Cardiac muscle cell (in vitro differentiated cells and primary cell): ENCODE measurements around the gene GRID1. TPM values are rescaled to one million over a fixed set of nuclear protein-coding genes. Genes with fewer than 3 reads are reported as not detected.
"Not testable (repeated sequence)": the region's sequence is repeated elsewhere in the genome, so short reads cannot be mapped to it uniquely, and the experiment has no call there.

ENCODE experiments used
- DNase-seq, 2 donors: peaks; one replicate each; pipeline versions ENCODE4 v3.0.0 to v3.0.0-alpha.2; 2010 to 2017; ENCODE audit warnings: low read depth in 1 of 2, low spot score in 1 of 2
- H3K27ac ChIP-seq: fragments of 200-600 bp; sonication (generic); 2 replicates; pipeline ENCODE4 v1.5.1; 2016
- H3K27me3 ChIP-seq: fragments of 200-600 bp; sonication (generic); 2 replicates; pipeline ENCODE4 v1.6.0; 2016; ENCODE audit warnings: control low read depth
- H3K36me3 ChIP-seq: fragments of 200-600 bp; sonication (generic); 2 replicates; pipeline ENCODE4 v1.5.1; 2016; ENCODE audit warnings: control low read depth
- H3K4me1 ChIP-seq: fragments of 200-600 bp; sonication (generic); 2 replicates; pipeline ENCODE4 v1.8.1; 2017; ENCODE audit warnings: low read depth, mild to moderate bottlenecking, mixed run types
- H3K4me3 ChIP-seq: fragments of 200-600 bp; sonication (generic); 2 replicates; pipeline ENCODE4 v1.5.1; 2016; ENCODE audit warnings: mild to moderate bottlenecking
- H3K9me3 ChIP-seq: fragments of 200-600 bp; sonication (generic); 2 replicates; pipeline ENCODE4 v1.5.1; 2017; ENCODE audit warnings: low read depth, mild to moderate bottlenecking, control low read depth
- CTCF ChIP-seq: IDR thresholded peaks from 2 replicates; pipeline ENCODE4 v1.5.1; 2012; ENCODE audit warnings: low read depth, mild to moderate bottlenecking, low read length
- polyA plus RNA-seq: library from polyadenylated mRNA; unstranded; fragments of >200 nt; fragmentation: Nextera tagmentation; extraction: Ambion mirVana; gene quantifications from 2 replicates; pipeline ENCODE4 v1.2.1, GENCODE V29; 2016
- total RNA-seq: library from RNA; depleted of rRNA; stranded (reverse); fragments of >200 nt; gene quantifications from 2 replicates; pipeline ENCODE4 v1.2.3, GENCODE V29; 2016

GRID1 gene
- total and polyA plus RNA-seq, 2 experiments from 2014 or later = 1.5 to 1.6 TPM

DNA sequence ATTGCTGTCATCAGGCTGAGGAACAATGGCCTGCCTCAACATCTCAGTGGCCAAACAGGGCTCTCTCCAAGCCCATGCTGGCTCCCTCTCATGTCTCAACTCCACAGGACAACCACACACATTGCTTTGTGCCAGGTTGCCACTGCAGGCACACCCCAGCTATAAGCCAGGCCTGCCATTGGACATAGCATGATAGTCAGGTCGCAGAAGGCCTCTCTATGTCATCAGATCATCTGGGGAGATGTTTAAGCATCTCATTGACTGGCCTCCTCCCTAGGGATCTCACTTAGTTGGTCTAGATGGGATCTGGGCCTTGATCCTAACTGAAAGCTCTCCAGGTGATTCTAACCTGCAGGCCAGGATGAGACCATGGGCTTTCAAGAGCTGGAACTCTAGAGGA is 257.2 kb downstream of the GRID1 start:
- no peak overlapping the region for H3K4me3 ChIP-seq
- no peaks in the 10 kb centered on the region for H3K36me3 ChIP-seq
- DNase-seq = no peak
- no peaks in the 10 kb centered on the region for H3K9me3 ChIP-seq
- no peaks in the 10 kb centered on the region for H3K27me3 ChIP-seq
- TF ChIP-seq CTCF = no peak
- no peaks in the 10 kb centered on the region for H3K4me1 ChIP-seq
- H3K27ac ChIP-seq = no peak overlapping the region

DNA sequence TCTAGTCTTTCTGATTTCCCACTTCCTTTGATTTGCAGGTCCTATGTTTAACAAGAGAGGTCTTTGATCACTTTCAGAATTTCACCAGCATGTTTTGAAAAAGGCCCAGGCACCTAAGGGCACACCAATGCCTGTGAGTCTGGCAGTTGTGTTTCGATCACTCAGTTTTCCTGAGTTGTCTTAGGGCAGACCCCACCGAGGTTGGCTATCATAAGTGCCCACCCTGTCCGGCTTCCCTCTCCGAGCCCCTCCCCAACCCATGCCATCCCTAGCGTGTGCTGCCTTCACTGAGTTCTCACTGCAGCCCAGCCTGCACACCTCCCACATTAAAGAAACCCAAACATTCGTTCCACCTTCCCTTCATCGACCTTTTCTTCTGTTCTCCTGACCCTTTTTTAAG is 257.9 kb downstream of the GRID1 start:
- no peaks in the 10 kb centered on the region for H3K36me3 ChIP-seq
- TF ChIP-seq CTCF = no peak
- DNase-seq = no peak
- H3K4me1 ChIP-seq = no peaks in the 10 kb centered on the region
- H3K4me3 ChIP-seq = no peak overlapping the region
- no peak overlapping the region for H3K27ac ChIP-seq
- no peaks in the 10 kb centered on the region for H3K27me3 ChIP-seq
- H3K9me3 ChIP-seq = no peaks in the 10 kb centered on the region

DNA sequence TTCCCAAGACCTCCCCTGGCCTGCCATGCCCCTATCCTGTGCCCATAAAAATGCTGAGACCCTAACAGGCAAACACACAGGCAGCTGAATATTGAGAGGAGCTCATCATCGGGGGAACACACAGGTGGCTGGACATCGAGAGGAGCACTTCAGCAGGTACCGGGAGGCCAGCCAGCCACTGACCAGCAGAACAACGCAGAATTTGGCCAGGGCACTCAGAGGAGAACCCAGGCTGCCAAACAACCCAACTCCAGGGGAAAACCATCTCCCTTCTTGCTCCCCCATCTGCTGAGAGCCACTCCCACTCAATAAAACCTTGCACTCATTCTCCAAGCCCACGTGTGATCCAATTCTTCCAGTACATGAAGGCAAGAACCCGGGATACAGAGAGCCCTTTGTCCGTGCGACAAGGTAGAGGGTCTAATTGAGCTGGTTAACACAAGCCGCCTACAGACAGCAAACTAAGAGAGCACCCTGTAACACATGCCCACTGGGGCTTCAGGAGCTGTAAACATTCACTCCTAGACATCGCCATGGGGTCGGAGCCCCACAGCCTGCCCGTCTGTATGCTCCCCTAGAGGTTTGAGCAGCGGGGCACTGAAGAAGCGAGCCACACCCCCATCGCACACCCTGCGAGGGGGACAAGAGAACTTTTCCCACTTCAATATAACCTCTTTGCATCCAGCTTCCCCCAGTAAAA is 258.8 kb downstream of the GRID1 start:
- not testable (repeated sequence) for H3K9me3 ChIP-seq, H3K27me3 ChIP-seq, DNase-seq, H3K27ac ChIP-seq, H3K4me3 ChIP-seq, H3K36me3 ChIP-seq, H3K4me1 ChIP-seq

- Histone ChIP-seq H3K4me3 (no peak overlapping the region), H3K4me1 (no peaks in the 10 kb centered on the region), H3K27ac (no peak overlapping the region), H3K27me3 (no peaks in the 10 kb centered on the region), H3K36me3 (no peaks in the 10 kb centered on the region), H3K9me3 (no peaks in the 10 kb centered on the region)
- no peak for TF ChIP-seq CTCF
- no peak for DNase-seq
Measured at GRCh38 chr10:86107131-86107530, 259.5 kb downstream of the GRID1 start.

DNA sequence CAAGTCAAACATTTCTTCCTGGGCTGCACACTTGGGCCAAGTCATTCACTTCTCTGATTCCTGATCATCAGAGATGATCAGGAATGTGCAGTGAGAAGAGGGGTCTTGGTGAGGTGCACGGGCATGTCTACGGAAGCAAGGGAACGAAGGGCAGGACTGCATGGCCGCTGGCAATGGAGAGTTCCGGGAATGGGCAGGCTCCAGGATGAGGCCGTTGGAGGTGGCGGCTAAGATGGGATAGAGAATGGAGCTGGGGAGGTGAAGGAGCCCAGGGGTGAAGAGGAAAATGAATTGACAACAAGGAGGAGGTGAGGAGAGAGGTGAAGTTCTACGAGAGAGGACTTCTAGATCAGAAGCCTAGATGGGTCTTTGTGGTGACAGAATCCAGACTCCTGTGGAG is 260.0 kb downstream of the GRID1 start:
- Histone ChIP-seq H3K4me3 (no peak overlapping the region), H3K4me1 (no peaks in the 10 kb centered on the region), H3K9me3 (no peaks in the 10 kb centered on the region), H3K27me3 (no peaks in the 10 kb centered on the region), H3K27ac (no peak overlapping the region), H3K36me3 (no peaks in the 10 kb centered on the region)
- DNase-seq = no peak
- no peak for TF ChIP-seq CTCF

DNA sequence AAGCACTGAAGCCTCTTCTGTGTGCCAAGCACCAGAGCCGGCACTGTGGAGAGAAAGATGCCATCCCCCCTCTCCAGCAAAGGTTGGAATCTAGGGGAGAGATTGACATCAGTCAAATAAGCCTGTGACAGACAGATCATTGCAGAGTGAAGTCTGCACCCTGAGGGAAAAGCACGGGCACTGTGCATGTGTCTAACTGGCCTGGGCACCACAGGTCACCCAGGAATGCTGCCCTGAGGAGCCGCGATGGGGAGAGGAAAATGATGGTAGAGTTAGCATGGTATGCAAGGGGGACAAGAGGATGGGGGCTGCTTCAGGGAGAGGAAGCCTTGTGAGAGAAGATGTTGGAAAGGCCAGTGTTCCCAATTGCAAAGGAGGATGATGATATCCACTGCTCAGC is 261.0 kb downstream of the GRID1 start:
- H3K4me1 ChIP-seq = no peaks in the 10 kb centered on the region
- no peak for TF ChIP-seq CTCF

More for the DNA sequence above, 261.0 kb downstream of the GRID1 start:
- DNase-seq = no peak
- Histone ChIP-seq H3K27me3 (no peaks in the 10 kb centered on the region), H3K36me3 (no peaks in the 10 kb centered on the region), H3K9me3 (no peaks in the 10 kb centered on the region), H3K4me3 (no peak overlapping the region), H3K27ac (no peak overlapping the region)
